PFSK-1 (cell line): ENCODE results near the gene TTC6.

Experiments
- POLR2AphosphoS5 ChIP-seq: IDR thresholded peaks from 2 replicates; pipeline ENCODE4 v1.6.1; 2012; ENCODE audit warnings: low read depth, mild to moderate bottlenecking, control low read depth, low read length, moderate library complexity
- REST ChIP-seq, 2 experiments: IDR thresholded peaks; 2 replicates each; pipeline versions ENCODE4 v1.6.1 to v1.8.0; 2011 to 2012; ENCODE audit warnings: low read depth in 2 of 2, low read length in 2 of 2, control low read depth in 1 of 2, inconsistent platforms in 1 of 2, mild to moderate bottlenecking in 1 of 2, moderate library complexity in 1 of 2; ENCODE audit not compliant: insufficient read depth in 1 of 2

- no peak for TF ChIP-seq POLR2AphosphoS5
- TF ChIP-seq REST (IDR thresholded peaks at IDR 0.05; ENCODE audit: insufficient read depth in 1 of 2, low read depth in 2 of 2, low read length in 2 of 2), result no peak
These were observed 10.3 kb upstream of the TTC6 start for GRCh38 chr14:37585101-37585511.
